Measurements from ENCODE around the gene RPL7A.

The RPL7A gene

DNA sequence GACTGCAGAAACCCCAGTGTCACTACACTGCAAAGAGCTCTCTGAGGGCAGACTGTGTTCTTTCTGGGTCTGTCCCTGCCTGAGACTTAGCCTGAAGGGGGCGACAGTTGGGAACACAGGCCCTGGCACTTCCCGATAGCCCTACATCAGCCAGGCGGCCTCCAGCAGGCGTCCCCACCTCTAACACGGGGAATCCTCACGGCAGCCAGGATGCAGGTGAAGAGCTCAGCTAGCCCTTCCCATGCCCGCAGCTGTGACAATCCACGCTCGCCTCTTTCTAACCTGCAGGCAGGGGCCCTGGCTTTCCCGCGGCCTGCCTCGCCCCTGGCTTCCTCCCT, 6.0 kb upstream of the RPL7A start:
- Histone ChIP-seq H3K4me3 (ENCODE audit: low read depth, low read length) (no peak overlapping the region), H3K36me3 (ENCODE audit: control insufficient read depth, insufficient read depth, low read length) (peaks cover 63% of the 10 kb centered on the region), H3K27me3 (ENCODE audit: control insufficient read depth, insufficient read depth, low read length) (no peaks in the 10 kb centered on the region), H3K9me3 (ENCODE audit: control insufficient read depth, insufficient read depth, low read length) (no peaks in the 10 kb centered on the region), H3K4me1 (ENCODE audit: control insufficient read depth, insufficient read depth, low read length) (no peaks in the 10 kb centered on the region), H3K9ac (ENCODE audit: low read depth, low read length) (no peak overlapping the region)

DNA sequence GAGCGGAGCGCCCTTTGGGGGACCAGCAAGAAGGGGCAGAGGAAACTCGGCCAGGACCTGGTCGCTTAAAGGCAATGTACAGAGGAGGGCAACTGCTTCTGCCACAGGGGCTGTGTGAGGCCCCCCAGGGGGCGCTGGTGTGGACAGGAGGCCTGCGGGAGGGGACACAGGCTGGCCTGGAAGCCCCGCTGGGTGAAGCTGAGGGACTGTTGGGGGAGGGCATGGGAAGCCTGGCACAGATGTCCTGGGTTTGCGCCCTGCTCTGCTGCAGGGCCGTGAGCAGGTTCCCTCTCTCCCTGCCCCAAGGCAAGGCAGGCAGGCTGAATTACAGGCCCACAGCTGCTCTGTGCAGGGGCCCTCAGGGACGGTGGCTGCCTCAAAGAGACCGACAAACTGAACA, 5.4 kb upstream of the RPL7A start:
- Histone ChIP-seq H3K36me3 (ENCODE audit: control insufficient read depth, insufficient read depth, low read length) (peaks cover 63% of the 10 kb centered on the region), H3K4me3 (ENCODE audit: low read depth, low read length) (no peak overlapping the region), H3K9me3 (ENCODE audit: control insufficient read depth, insufficient read depth, low read length) (no peaks in the 10 kb centered on the region), H3K9ac (ENCODE audit: low read depth, low read length) (no peak overlapping the region), H3K4me1 (ENCODE audit: control insufficient read depth, insufficient read depth, low read length) (no peaks in the 10 kb centered on the region), H3K27me3 (ENCODE audit: control insufficient read depth, insufficient read depth, low read length) (no peaks in the 10 kb centered on the region)

DNA sequence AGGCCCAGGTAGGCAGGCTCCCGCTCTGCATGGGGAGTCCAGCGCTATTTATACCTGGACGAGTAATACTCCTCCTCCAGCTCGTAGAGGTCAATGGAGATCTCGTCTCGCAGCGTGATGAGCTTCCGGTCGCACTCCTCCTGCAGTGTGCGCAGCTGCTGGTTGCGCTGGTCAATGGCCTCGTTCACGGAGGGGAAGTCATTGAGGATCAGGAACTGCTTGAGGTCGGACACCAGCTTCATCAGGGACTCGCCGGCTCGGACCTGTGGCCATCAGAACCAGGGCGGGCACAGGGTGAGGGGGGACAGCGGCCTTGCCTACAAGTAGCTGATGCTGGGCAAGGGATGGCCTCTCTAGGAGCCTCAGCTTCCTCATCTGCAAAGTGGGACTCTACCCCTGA, 3.9 kb upstream of the RPL7A start:
- Histone ChIP-seq H3K9ac (ENCODE audit: low read depth, low read length) (no peak overlapping the region), H3K9me3 (ENCODE audit: control insufficient read depth, insufficient read depth, low read length) (no peaks in the 10 kb centered on the region), H3K27me3 (ENCODE audit: control insufficient read depth, insufficient read depth, low read length) (no peaks in the 10 kb centered on the region), H3K36me3 (ENCODE audit: control insufficient read depth, insufficient read depth, low read length) (peaks cover 70% of the 10 kb centered on the region), H3K4me1 (ENCODE audit: control insufficient read depth, insufficient read depth, low read length) (no peaks in the 10 kb centered on the region), H3K4me3 (ENCODE audit: low read depth, low read length) (no peak overlapping the region)

DNA sequence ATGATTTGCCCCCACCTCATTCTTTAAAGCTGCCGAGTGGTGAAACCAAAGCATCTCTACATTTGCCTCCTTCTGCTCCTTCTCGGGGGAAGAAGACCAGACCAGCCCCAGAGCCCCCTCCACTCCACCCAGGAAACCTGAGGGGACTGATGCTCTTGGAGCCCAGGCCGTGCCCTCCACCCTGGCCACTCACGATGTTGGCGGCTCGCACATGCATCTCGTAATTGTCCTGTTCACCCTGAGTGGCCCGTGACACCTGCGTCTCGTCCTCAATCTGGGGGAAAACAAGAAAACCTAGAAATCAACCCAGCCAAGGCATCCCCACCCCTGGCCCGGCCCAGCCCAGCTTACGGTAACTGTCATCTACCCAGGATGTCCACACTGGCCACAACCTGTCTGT, 3.0 kb upstream of the RPL7A start:
- H3K4me3 ChIP-seq (ENCODE audit: low read depth, low read length) = no peak overlapping the region
- H3K4me1 ChIP-seq (ENCODE audit: control insufficient read depth, insufficient read depth, low read length) = no peaks in the 10 kb centered on the region
- no peak overlapping the region for H3K9ac ChIP-seq (ENCODE audit: low read depth, low read length)
- no peaks in the 10 kb centered on the region for H3K9me3 ChIP-seq (ENCODE audit: control insufficient read depth, insufficient read depth, low read length)
- no peaks in the 10 kb centered on the region for H3K27me3 ChIP-seq (ENCODE audit: control insufficient read depth, insufficient read depth, low read length)
- H3K36me3 ChIP-seq (ENCODE audit: control insufficient read depth, insufficient read depth, low read length) = peaks cover 74% of the 10 kb centered on the region

DNA sequence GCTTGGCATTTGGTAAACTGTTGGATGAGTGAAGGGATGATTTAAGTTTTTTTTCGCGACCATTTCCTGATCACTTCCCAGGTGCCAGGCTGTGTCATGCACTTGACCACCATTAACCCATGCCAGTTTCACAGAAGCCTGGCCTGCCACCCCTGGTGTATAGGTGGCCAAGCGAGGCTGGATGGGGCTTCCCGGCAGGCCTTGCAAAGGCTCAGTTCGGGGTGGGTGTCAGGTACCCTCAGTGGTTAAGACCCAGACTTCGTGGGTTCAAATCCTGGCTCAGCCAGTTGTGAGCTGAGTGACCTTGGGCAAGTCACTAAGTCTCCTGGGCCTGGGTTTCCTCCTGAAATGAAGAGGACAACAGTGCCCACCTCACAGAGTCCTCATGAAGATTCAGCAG, 2.4 kb upstream of the RPL7A start:
- Histone ChIP-seq H3K4me1 (ENCODE audit: control insufficient read depth, insufficient read depth, low read length) (no peaks in the 10 kb centered on the region), H3K27me3 (ENCODE audit: control insufficient read depth, insufficient read depth, low read length) (no peaks in the 10 kb centered on the region), H3K9me3 (ENCODE audit: control insufficient read depth, insufficient read depth, low read length) (no peaks in the 10 kb centered on the region), H3K9ac (ENCODE audit: low read depth, low read length) (no peak overlapping the region), H3K4me3 (ENCODE audit: low read depth, low read length) (no peak overlapping the region), H3K36me3 (ENCODE audit: control insufficient read depth, insufficient read depth, low read length) (peaks cover 74% of the 10 kb centered on the region)

DNA sequence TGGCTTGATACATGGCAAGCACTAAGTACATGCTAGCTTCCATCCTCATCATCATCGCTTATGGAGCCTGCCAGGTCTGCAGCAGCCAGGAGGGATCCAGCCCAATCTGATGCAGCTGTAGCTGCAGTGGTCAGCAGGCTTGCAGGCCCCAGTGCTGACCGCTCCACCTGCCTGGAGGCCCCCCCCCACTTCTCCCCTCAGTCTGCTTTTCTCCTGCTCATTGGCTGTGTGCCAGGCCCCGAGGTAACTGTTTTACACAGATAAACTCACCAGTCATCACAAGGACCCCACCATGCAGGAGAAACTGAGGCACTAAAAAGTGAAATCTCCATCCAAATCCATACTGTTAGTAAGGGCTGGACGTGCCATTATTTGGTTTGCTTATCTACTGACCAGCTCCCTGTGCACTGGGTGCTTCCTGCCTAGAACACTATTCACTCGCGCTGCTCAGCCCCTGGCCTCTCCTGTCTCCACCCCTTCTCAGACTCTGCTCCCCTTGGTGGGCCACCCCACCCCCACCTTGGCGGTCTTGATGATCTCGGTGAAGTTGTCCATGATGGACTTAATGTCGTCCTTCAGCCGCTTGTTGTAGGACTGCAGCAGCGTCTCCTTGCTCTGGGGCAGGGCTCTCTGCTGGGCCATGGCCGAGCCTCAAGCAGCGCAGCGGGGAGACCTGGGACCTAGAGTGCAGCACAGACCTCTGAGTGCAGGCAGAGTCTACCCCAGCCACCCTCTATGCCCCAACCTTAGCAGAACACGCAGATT, 1.8 kb upstream of the RPL7A start:
- H3K27me3 ChIP-seq (ENCODE audit: control insufficient read depth, insufficient read depth, low read length) = no peaks in the 10 kb centered on the region
- peak overlapping the region; percentile 66 for H3K9ac ChIP-seq (ENCODE audit: low read depth, low read length)
- peak overlapping the region; percentile 99 for H3K4me3 ChIP-seq (ENCODE audit: low read depth, low read length)
- peaks cover 74% of the 10 kb centered on the region for H3K36me3 ChIP-seq (ENCODE audit: control insufficient read depth, insufficient read depth, low read length)
- no peaks in the 10 kb centered on the region for H3K9me3 ChIP-seq (ENCODE audit: control insufficient read depth, insufficient read depth, low read length)
- H3K4me1 ChIP-seq (ENCODE audit: control insufficient read depth, insufficient read depth, low read length) = no peaks in the 10 kb centered on the region

DNA sequence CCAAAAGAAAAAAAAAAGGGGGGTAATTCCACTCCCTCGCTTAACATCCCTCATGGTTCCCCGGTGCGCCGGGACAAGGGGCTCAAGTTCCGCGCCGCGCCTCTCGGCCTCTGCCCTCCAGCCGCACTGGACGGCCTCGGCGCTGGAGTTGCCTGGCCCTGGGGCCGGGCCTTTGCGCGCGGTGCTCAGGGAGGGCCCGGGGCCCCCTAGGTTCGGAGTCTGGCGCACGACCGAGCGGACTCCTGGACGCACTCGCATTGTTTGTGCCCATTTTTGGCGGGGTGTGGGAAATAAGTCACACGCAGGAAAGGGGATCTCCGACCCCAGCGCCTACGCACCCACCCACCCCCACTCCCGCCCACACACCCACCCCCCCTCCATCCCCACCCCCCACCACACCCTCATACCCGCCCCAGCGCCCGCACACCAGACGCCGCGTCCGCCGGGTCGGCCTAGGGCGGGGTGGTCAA, 468 bp upstream of the RPL7A start:
- Histone ChIP-seq H3K9me3 (ENCODE audit: control insufficient read depth, insufficient read depth, low read length) (no peaks in the 10 kb centered on the region), H3K27me3 (ENCODE audit: control insufficient read depth, insufficient read depth, low read length) (no peaks in the 10 kb centered on the region), H3K36me3 (ENCODE audit: control insufficient read depth, insufficient read depth, low read length) (peaks cover 79% of the 10 kb centered on the region), H3K4me1 (ENCODE audit: control insufficient read depth, insufficient read depth, low read length) (no peaks in the 10 kb centered on the region), H3K4me3 (ENCODE audit: low read depth, low read length) (peak overlapping the region; percentile 99), H3K9ac (ENCODE audit: low read depth, low read length) (peak overlapping the region; percentile 88)

DNA sequence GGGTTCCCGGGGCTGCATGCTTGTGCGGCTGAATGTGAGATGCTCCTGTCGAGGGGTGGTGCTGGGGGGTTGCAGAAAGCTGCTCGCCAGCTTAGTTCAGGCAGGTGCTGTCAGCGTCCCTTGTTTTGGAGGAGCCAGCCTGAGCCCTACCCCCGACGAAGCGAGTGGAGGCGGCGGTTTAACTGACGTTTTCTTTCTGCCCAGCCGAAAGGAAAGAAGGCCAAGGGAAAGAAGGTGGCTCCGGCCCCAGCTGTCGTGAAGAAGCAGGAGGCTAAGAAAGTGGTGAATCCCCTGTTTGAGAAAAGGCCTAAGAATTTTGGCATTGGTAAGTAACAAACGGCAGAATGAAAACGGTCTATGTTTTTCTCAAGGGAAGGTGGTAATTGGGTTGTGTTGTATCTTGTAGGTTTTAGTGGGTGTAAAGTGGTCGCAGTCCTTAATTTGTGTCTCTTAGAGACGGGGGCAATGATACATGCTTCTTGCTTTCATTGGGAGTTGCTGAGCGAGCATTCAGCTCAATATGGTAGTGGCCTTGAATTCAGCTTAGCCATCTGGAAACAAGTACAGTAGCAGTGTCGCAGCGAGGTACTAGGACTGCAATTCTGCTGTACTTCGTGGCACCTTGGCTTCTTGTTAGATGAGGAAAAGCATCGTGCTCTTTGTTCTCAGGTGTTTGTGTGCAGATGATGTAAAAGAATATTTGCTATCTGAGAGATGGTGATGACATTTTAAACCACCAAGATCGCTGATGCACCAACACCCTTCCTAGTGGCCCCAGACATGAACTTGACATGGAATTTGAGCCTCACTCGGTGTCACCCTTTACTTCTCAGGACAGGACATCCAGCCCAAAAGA, 928 bp downstream of the RPL7A start:
- peak overlapping the region; percentile 99 for H3K4me3 ChIP-seq (ENCODE audit: low read depth, low read length)
- H3K36me3 ChIP-seq (ENCODE audit: control insufficient read depth, insufficient read depth, low read length) = peaks cover 66% of the 10 kb centered on the region
- no peaks in the 10 kb centered on the region for H3K9me3 ChIP-seq (ENCODE audit: control insufficient read depth, insufficient read depth, low read length)
- H3K9ac ChIP-seq (ENCODE audit: low read depth, low read length) = peak overlapping the region; percentile 100
- H3K4me1 ChIP-seq (ENCODE audit: control insufficient read depth, insufficient read depth, low read length) = no peaks in the 10 kb centered on the region
- no peaks in the 10 kb centered on the region for H3K27me3 ChIP-seq (ENCODE audit: control insufficient read depth, insufficient read depth, low read length)

DNA sequence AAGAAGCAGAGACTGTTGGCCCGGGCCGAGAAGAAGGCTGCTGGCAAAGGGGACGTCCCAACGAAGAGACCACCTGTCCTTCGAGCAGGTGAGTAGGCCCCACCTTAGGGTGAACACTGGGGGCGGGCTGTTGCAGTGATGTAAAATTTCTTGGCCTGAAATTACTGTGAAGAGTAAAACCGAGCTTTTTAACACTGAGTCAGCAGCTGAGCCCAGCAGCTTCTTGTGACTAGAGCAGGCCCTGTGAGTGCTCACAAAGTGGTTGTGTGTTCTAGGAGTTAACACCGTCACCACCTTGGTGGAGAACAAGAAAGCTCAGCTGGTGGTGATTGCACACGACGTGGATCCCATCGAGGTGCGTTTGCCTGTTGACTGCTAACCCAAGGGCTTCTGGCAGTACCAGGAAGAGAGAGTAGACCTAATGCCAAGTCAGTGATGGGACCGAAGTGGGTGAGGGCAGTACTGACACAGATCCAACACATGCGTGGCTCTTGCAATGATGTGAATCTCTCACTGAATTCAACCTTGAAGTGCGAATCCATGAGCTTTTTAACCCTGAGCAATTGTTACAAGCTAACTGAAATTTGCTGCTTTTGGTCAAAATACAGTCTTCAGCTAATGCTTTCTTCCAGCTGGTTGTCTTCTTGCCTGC, 2.1 kb downstream of the RPL7A start:
- H3K36me3 ChIP-seq (ENCODE audit: control insufficient read depth, insufficient read depth, low read length) = peaks cover 55% of the 10 kb centered on the region
- H3K4me3 ChIP-seq (ENCODE audit: low read depth, low read length) = peak overlapping the region; percentile 99
- H3K27me3 ChIP-seq (ENCODE audit: control insufficient read depth, insufficient read depth, low read length) = no peaks in the 10 kb centered on the region
- H3K9me3 ChIP-seq (ENCODE audit: control insufficient read depth, insufficient read depth, low read length) = no peaks in the 10 kb centered on the region
- H3K9ac ChIP-seq (ENCODE audit: low read depth, low read length) = no peak overlapping the region
- no peaks in the 10 kb centered on the region for H3K4me1 ChIP-seq (ENCODE audit: control insufficient read depth, insufficient read depth, low read length)

DNA sequence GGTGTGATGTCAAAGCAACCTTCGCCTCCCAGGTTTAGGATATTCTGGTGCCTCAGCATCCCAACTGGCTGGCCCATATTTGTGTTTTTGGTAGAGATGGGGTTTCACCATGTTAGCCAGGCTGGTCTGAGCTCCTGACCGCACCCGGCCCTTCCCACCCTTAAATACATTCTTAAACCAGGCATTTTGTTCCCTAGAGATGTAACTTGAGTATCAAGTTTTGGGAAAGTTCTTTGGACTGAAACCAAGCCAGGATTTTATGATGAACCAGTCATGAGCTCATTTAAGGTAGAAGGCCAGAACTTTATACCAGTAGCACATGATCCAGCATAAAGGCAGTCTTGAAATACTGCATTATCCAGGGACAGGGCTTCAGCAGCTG, 3.5 kb downstream of the RPL7A start:
- no peaks in the 10 kb centered on the region for H3K9me3 ChIP-seq (ENCODE audit: control insufficient read depth, insufficient read depth, low read length)
- H3K4me3 ChIP-seq (ENCODE audit: low read depth, low read length) = no peak overlapping the region
- H3K4me1 ChIP-seq (ENCODE audit: control insufficient read depth, insufficient read depth, low read length) = no peaks in the 10 kb centered on the region
- H3K9ac ChIP-seq (ENCODE audit: low read depth, low read length) = no peak overlapping the region
- H3K27me3 ChIP-seq (ENCODE audit: control insufficient read depth, insufficient read depth, low read length) = no peaks in the 10 kb centered on the region
- H3K36me3 ChIP-seq (ENCODE audit: control insufficient read depth, insufficient read depth, low read length) = peaks cover 42% of the 10 kb centered on the region

DNA sequence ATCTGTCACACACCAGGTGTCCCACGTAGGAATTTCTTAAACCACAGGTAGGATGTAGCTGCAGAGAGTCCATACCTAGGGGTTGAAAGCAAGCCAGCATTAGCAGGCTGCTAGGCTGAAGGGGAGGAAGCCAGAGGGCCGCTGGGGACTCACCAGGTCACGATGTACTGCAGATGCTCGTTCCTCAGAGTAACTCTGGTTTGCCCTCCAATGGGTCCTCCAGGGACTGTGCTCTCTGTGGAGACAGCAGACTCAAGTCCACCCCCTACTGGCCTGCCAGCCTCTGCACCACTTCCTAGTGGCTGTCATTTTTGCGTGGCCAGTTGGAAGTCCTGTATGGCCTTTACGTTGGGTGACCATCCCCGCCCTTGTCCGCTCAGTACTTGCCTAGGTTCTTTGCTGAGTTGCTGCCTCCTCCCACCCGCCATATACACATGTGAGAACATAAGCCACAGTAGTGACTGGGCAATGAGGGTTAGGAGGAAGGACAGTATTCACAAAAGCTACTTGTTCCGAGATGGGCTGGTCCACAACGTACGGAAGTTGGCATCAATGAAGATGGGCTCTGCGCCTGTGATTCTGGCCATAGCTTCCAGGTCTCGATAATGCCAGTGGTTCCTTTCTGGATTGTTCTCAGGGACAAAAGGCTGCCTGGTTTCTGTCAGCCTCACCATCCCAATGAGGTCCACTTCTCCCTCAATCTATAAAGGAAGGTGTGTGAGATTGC, 4.1 kb downstream of the RPL7A start:
- H3K4me3 ChIP-seq (ENCODE audit: low read depth, low read length) = no peak overlapping the region
- no peaks in the 10 kb centered on the region for H3K9me3 ChIP-seq (ENCODE audit: control insufficient read depth, insufficient read depth, low read length)
- H3K36me3 ChIP-seq (ENCODE audit: control insufficient read depth, insufficient read depth, low read length) = peaks cover 42% of the 10 kb centered on the region
- H3K27me3 ChIP-seq (ENCODE audit: control insufficient read depth, insufficient read depth, low read length) = no peaks in the 10 kb centered on the region
- H3K9ac ChIP-seq (ENCODE audit: low read depth, low read length) = no peak overlapping the region
- H3K4me1 ChIP-seq (ENCODE audit: control insufficient read depth, insufficient read depth, low read length) = no peaks in the 10 kb centered on the region
